GM12891 (cell line): ENCODE measurements around the gene RNF150.
"Not testable (repeated sequence)": the region's sequence is repeated elsewhere in the genome, so short reads cannot be mapped to it uniquely, and the experiment has no call there.

Experiments used
- POLR2A ChIP-seq: IDR thresholded peaks from 2 replicates; pipeline ENCODE4 v1.6.1; 2011; ENCODE audit warnings: low read depth, low read length, control low read depth
- POU2F2 ChIP-seq: IDR thresholded peaks from 2 replicates; pipeline ENCODE4 v1.6.1; 2011; ENCODE audit warnings: low read depth, mild to moderate bottlenecking, control low read depth, low read length, moderate library complexity

DNA sequence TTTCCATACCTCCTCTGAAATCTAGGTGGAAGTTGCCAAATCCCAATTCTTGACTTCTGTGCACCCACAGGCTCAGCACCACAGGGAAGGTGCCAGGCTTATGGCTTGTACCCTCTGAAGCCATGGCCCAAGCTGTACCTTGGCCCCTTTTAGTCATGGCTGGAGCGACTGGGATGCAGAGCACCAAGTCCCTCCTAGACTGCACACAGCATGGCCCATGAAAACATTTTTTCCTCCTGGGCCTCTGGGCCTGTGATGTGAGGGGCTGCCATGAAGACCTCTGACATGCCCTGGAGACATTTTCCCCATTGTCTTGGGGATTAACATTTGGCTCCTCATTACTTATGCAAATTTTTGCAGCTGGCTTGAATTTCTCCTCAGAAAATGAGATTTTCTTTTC lies 82.3 kb downstream of the RNF150 start:
- TF ChIP-seq POLR2A, POU2F2: not testable (repeated sequence)
